ENCODE data around the gene DLX5.
"Not testable (repeated sequence)": the region's sequence is repeated elsewhere in the genome, so short reads cannot be mapped to it uniquely, and the experiment has no call there.

DLX5 gene

GRCh38 chr7:97043281-97043680 is 18.6 kb upstream of the DLX5 start:
- no peaks in the 10 kb centered on the region for H3K79me1 ChIP-seq (ENCODE audit: low read depth, low read length)
- DNase-seq (ENCODE audit: low spot score), result no peak

GRCh38 chr7:97039374-97040065 is 14.9 kb upstream of the DLX5 start:
- WGBS, 2 donors (ENCODE audit: extremely low coverage in 2 of 2, insufficient read length in 2 of 2, insufficient replicate concordance in 1 of 2), result no CpG with 5 or more reads among the region's 5 CpGs
- Histone ChIP-seq H3K9me3 (replicated peaks in 1 of 2; ENCODE audit: control insufficient read depth in 2 of 2, insufficient read depth in 1 of 2, low read depth in 1 of 2, low read length in 2 of 2) (no peaks in the 10 kb centered on the region), H4K8ac (ENCODE audit: low read depth, low read length) (no peak overlapping the region), H3K27ac (replicated peaks; ENCODE audit: low read length) (no peak overlapping the region), H3K9ac (ENCODE audit: low read depth, low read length, poor library complexity) (no peak overlapping the region), H3K18ac (ENCODE audit: low read length) (no peak overlapping the region), H3K27me3 (ENCODE audit: control insufficient read depth in 3 of 3, insufficient read depth in 3 of 3, low read depth in 1 of 3, low read length in 3 of 3) (peaks cover 0 to 18% (median 0%) of the 10 kb centered on the region in 3 experiments), H3K36me3 (replicated peaks in 1 of 2; ENCODE audit: control insufficient read depth in 2 of 2, insufficient read depth in 2 of 2, low read length in 2 of 2) (no peaks in the 10 kb centered on the region), H4K91ac (ENCODE audit: low read depth, low read length, poor library complexity) (no peak overlapping the region), H2BK120ac (ENCODE audit: low read depth, low read length) (no peak overlapping the region), H2BK12ac (ENCODE audit: low read length) (no peak overlapping the region), H3K14ac (ENCODE audit: low read length) (no peak overlapping the region), H2AFZ (ENCODE audit: low read length) (no peak overlapping the region), H3K79me1 (ENCODE audit: low read depth, low read length) (peaks cover 1% of the 10 kb centered on the region), H2BK5ac (ENCODE audit: low read length) (no peak overlapping the region), H3K23ac (ENCODE audit: low read depth, low read length, poor library complexity) (no peak overlapping the region), H3K4me1 (ENCODE audit: control insufficient read depth in 2 of 2, insufficient read depth in 1 of 2, low read depth in 1 of 2, low read length in 2 of 2) (no peaks in the 10 kb centered on the region), H3K4ac (ENCODE audit: low read length) (no peak overlapping the region), H2AK5ac (ENCODE audit: low read depth, low read length) (no peak overlapping the region), H2BK15ac (ENCODE audit: low read length) (no peak overlapping the region), H3K4me2 (ENCODE audit: insufficient read depth, low read length, poor library complexity, severe bottlenecking) (no peak overlapping the region), H3K4me3 (ENCODE audit: low read length in 2 of 2) (no peak overlapping the region)
- no peak for DNase-seq (ENCODE audit: low spot score)

More at GRCh38 chr7:97043281-97043680, 18.6 kb upstream of the DLX5 start:
- Histone ChIP-seq H2BK120ac (ENCODE audit: low read depth, low read length) (no peak overlapping the region), H3K14ac (ENCODE audit: low read length) (no peak overlapping the region), H4K8ac (ENCODE audit: low read depth, low read length) (no peak overlapping the region), H2AK5ac (ENCODE audit: low read depth, low read length) (no peak overlapping the region), H2BK5ac (ENCODE audit: low read length) (no peak overlapping the region), H3K36me3 (replicated peaks in 1 of 2; ENCODE audit: control insufficient read depth in 2 of 2, insufficient read depth in 2 of 2, low read length in 2 of 2) (no peaks in the 10 kb centered on the region), H3K27me3 (ENCODE audit: control insufficient read depth in 3 of 3, insufficient read depth in 3 of 3, low read depth in 1 of 3, low read length in 3 of 3) (peaks cover 0 to 18% (median 0%) of the 10 kb centered on the region in 3 experiments), H4K91ac (ENCODE audit: low read depth, low read length, poor library complexity) (no peak overlapping the region), H2BK12ac (ENCODE audit: low read length) (no peak overlapping the region), H2AFZ (ENCODE audit: low read length) (no peak overlapping the region), H3K23ac (ENCODE audit: low read depth, low read length, poor library complexity) (no peak overlapping the region), H3K18ac (ENCODE audit: low read length) (no peak overlapping the region), H3K9me3 (replicated peaks in 1 of 2; ENCODE audit: control insufficient read depth in 2 of 2, insufficient read depth in 1 of 2, low read depth in 1 of 2, low read length in 2 of 2) (no peaks in the 10 kb centered on the region), H3K27ac (replicated peaks; ENCODE audit: low read length) (no peak overlapping the region), H3K4me2 (ENCODE audit: insufficient read depth, low read length, poor library complexity, severe bottlenecking) (no peak overlapping the region), H3K4me1 (ENCODE audit: control insufficient read depth in 2 of 2, insufficient read depth in 1 of 2, low read depth in 1 of 2, low read length in 2 of 2) (no peaks in the 10 kb centered on the region), H3K4ac (ENCODE audit: low read length) (no peak overlapping the region), H3K4me3 (ENCODE audit: low read length in 2 of 2) (no peak overlapping the region), H3K9ac (ENCODE audit: low read depth, low read length, poor library complexity) (no peak overlapping the region), H2BK15ac (ENCODE audit: low read length) (no peak overlapping the region)
- no CpG with 5 or more reads among the region's 2 CpGs for WGBS, 2 donors (ENCODE audit: extremely low coverage in 2 of 2, insufficient read length in 2 of 2, insufficient replicate concordance in 1 of 2)

- H2BK15ac ChIP-seq (ENCODE audit: low read length); DNase-seq (ENCODE audit: low spot score); H3K79me1 ChIP-seq (ENCODE audit: low read depth, low read length); H3K9me3 ChIP-seq (replicated peaks in 1 of 2; ENCODE audit: control insufficient read depth in 2 of 2, insufficient read depth in 1 of 2, low read depth in 1 of 2, low read length in 2 of 2); H3K18ac ChIP-seq (ENCODE audit: low read length); H3K4me2 ChIP-seq (ENCODE audit: insufficient read depth, low read length, poor library complexity, severe bottlenecking); H2BK12ac ChIP-seq (ENCODE audit: low read length); H2AFZ ChIP-seq (ENCODE audit: low read length); H2BK120ac ChIP-seq (ENCODE audit: low read depth, low read length); H3K23ac ChIP-seq (ENCODE audit: low read depth, low read length, poor library complexity); H3K27ac ChIP-seq (replicated peaks; ENCODE audit: low read length); H3K4ac ChIP-seq (ENCODE audit: low read length); H3K4me3 ChIP-seq (ENCODE audit: low read length in 2 of 2); H3K4me1 ChIP-seq (ENCODE audit: control insufficient read depth in 2 of 2, insufficient read depth in 1 of 2, low read depth in 1 of 2, low read length in 2 of 2); H2AK5ac ChIP-seq (ENCODE audit: low read depth, low read length); H4K91ac ChIP-seq (ENCODE audit: low read depth, low read length, poor library complexity); H3K14ac ChIP-seq (ENCODE audit: low read length); H3K36me3 ChIP-seq (replicated peaks in 1 of 2; ENCODE audit: control insufficient read depth in 2 of 2, insufficient read depth in 2 of 2, low read length in 2 of 2); H3K9ac ChIP-seq (ENCODE audit: low read depth, low read length, poor library complexity); H2BK5ac ChIP-seq (ENCODE audit: low read length); H4K8ac ChIP-seq (ENCODE audit: low read depth, low read length): not testable (repeated sequence)
- peaks cover 0 to 26% (median 0%) of the 10 kb centered on the region in 3 experiments for H3K27me3 ChIP-seq (ENCODE audit: control insufficient read depth in 3 of 3, insufficient read depth in 3 of 3, low read depth in 1 of 3, low read length in 3 of 3)
- WGBS, 2 donors (ENCODE audit: extremely low coverage in 2 of 2, insufficient read length in 2 of 2, insufficient replicate concordance in 1 of 2), result no CpG with 5 or more reads among the region's 30 CpGs
Observed at GRCh38 chr7:97034213-97034852, 9.7 kb upstream of the DLX5 start.

GRCh38 chr7:97027427-97028234 is 3.0 kb upstream of the DLX5 start:
- DNase-seq (ENCODE audit: low spot score), result peak; percentile 81
- H2AK5ac ChIP-seq (ENCODE audit: low read depth, low read length), result no peak overlapping the region
- no peak overlapping the region for H2BK5ac ChIP-seq (ENCODE audit: low read length)
- peaks cover 20 to 79% (median 47%) of the 10 kb centered on the region in 3 experiments for H3K27me3 ChIP-seq (ENCODE audit: control insufficient read depth in 3 of 3, insufficient read depth in 3 of 3, low read depth in 1 of 3, low read length in 3 of 3)
- H4K91ac ChIP-seq (ENCODE audit: low read depth, low read length, poor library complexity), result no peak overlapping the region
- no peaks in the 10 kb centered on the region for H3K79me1 ChIP-seq (ENCODE audit: low read depth, low read length)
- no peak overlapping the region for H3K18ac ChIP-seq (ENCODE audit: low read length)
- H2AFZ ChIP-seq (ENCODE audit: low read length), result peak overlapping the region; percentile 66
- no peaks in the 10 kb centered on the region for H3K9me3 ChIP-seq (replicated peaks in 1 of 2; ENCODE audit: control insufficient read depth in 2 of 2, insufficient read depth in 1 of 2, low read depth in 1 of 2, low read length in 2 of 2)
- H3K4me3 ChIP-seq (ENCODE audit: low read length in 2 of 2), result peak overlapping the region in 1 of 2 donors; percentile 70
- no peak overlapping the region for H3K23ac ChIP-seq (ENCODE audit: low read depth, low read length, poor library complexity)
- WGBS, 2 donors (ENCODE audit: extremely low coverage in 2 of 2, insufficient read length in 2 of 2, insufficient replicate concordance in 1 of 2), result no CpG with 5 or more reads among the region's 23 CpGs
- H3K14ac ChIP-seq (ENCODE audit: low read length), result no peak overlapping the region
- no peak overlapping the region for H3K27ac ChIP-seq (replicated peaks; ENCODE audit: low read length)
- no peak overlapping the region for H4K8ac ChIP-seq (ENCODE audit: low read depth, low read length)
- H3K4me1 ChIP-seq (ENCODE audit: control insufficient read depth in 2 of 2, insufficient read depth in 1 of 2, low read depth in 1 of 2, low read length in 2 of 2), result peaks cover 0 to 14% of the 10 kb centered on the region in 2 donors
- H2BK15ac ChIP-seq (ENCODE audit: low read length), result no peak overlapping the region
- no peak overlapping the region for H2BK12ac ChIP-seq (ENCODE audit: low read length)
- no peak overlapping the region for H3K9ac ChIP-seq (ENCODE audit: low read depth, low read length, poor library complexity)
- no peak overlapping the region for H3K4ac ChIP-seq (ENCODE audit: low read length)
- H3K36me3 ChIP-seq (replicated peaks in 1 of 2; ENCODE audit: control insufficient read depth in 2 of 2, insufficient read depth in 2 of 2, low read length in 2 of 2), result peaks cover 0 to 2% of the 10 kb centered on the region in 2 donors
- H2BK120ac ChIP-seq (ENCODE audit: low read depth, low read length), result no peak overlapping the region
- peak overlapping the region; percentile 76 for H3K4me2 ChIP-seq (ENCODE audit: insufficient read depth, low read length, poor library complexity, severe bottlenecking)

Data from neuronal stem cell (in vitro differentiated cells).